ENCODE results near the gene TGFBRAP1.

- TF ChIP-seq CTCF (IDR thresholded peaks at IDR 0.05), result no peak
- TF ChIP-seq POLR2A (IDR thresholded peaks at IDR 0.05), result no peak
- TF ChIP-seq EP300 (IDR thresholded peaks at IDR 0.05), result no peak
Measured at GRCh38 chr2:105254531-105255210, 74.9 kb downstream of the TGFBRAP1 start.

Data from gastroesophageal sphincter (tissue), 3 donors.